Mammary epithelial cell (primary cell): ENCODE data around the gene DRC7.

ENCODE experiments used
- EZH2 ChIP-seq: IDR thresholded peaks from 2 replicates; pipeline ENCODE4 v1.6.1; 2012; ENCODE audit warnings: low read length, inconsistent platforms, borderline replicate concordance
- TF ChIP-seq, protein P1 (sequence below), 2 donors: IDR thresholded peaks in 1 of 2; conservative IDR thresholded peaks in 1 of 2; 2 replicates each; pipeline ENCODE4 v1.5.1; 2011 to 2012; ENCODE audit warnings: inconsistent platforms in 2 of 2, low read length in 2 of 2, mild to moderate bottlenecking in 2 of 2, control low read depth in 1 of 2, low read depth in 1 of 2; ENCODE audit not compliant: insufficient read depth in 1 of 2; ENCODE audit errors: extremely low read depth in 1 of 2

GRCh38 chr16:57771141-57771785, 76.7 kb downstream of the DRC7 start:
- TF ChIP-seq EZH2: no peak
- TF ChIP-seq, protein P1, sequence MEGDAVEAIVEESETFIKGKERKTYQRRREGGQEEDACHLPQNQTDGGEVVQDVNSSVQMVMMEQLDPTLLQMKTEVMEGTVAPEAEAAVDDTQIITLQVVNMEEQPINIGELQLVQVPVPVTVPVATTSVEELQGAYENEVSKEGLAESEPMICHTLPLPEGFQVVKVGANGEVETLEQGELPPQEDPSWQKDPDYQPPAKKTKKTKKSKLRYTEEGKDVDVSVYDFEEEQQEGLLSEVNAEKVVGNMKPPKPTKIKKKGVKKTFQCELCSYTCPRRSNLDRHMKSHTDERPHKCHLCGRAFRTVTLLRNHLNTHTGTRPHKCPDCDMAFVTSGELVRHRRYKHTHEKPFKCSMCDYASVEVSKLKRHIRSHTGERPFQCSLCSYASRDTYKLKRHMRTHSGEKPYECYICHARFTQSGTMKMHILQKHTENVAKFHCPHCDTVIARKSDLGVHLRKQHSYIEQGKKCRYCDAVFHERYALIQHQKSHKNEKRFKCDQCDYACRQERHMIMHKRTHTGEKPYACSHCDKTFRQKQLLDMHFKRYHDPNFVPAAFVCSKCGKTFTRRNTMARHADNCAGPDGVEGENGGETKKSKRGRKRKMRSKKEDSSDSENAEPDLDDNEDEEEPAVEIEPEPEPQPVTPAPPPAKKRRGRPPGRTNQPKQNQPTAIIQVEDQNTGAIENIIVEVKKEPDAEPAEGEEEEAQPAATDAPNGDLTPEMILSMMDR (conservative IDR thresholded peaks at IDR 0.05 in 1 of 2, IDR thresholded peaks at IDR 0.05 in 1 of 2; ENCODE audit: extremely low read depth in 1 of 2, insufficient read depth in 1 of 2, low read depth in 1 of 2, low read length in 2 of 2): no peak
